NCI-H2171 (cell line): Measurements from ENCODE around the gene EXOC7.
A peak's percentile ranks its signal among the peaks of the same experiment; 100 is the strongest.

Experiments
- DNase-seq: peaks from one replicate; lab custom pipeline; 2025; lab: John Stamatoyannopoulos, UW

Gene EXOC7, protein sequence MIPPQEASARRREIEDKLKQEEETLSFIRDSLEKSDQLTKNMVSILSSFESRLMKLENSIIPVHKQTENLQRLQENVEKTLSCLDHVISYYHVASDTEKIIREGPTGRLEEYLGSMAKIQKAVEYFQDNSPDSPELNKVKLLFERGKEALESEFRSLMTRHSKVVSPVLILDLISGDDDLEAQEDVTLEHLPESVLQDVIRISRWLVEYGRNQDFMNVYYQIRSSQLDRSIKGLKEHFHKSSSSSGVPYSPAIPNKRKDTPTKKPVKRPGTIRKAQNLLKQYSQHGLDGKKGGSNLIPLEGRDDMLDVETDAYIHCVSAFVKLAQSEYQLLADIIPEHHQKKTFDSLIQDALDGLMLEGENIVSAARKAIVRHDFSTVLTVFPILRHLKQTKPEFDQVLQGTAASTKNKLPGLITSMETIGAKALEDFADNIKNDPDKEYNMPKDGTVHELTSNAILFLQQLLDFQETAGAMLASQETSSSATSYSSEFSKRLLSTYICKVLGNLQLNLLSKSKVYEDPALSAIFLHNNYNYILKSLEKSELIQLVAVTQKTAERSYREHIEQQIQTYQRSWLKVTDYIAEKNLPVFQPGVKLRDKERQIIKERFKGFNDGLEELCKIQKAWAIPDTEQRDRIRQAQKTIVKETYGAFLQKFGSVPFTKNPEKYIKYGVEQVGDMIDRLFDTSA

GRCh38 chr17:76103274-76104139, at the start of gene EXOC7:
Gene EXOC7, minus strand, starts transcription at chr17:76103787. Its CDS starts 95 bp downstream, at chr17:76103692.
- DNase-seq = peak; percentile 88

DNA sequence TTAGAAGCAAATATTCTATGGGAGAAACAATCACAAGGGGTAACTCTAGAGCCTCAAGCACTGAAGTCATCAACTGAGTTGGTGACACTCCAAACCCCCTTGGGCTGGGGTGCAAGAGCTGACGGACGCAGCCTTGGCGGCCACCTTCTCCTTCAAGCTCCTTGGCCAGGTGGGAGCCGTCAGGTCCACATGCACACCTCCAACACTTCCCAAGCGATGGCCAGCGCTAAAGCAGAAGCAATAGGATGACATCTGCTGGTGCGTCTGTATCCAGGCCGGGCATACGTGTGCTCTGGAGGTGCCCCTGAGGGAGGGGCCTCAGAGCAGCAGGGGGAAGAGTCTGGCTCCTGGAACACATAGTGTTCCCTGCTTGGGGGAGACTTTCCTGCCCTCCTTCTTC, 49.6 kb upstream of the EXOC7 start:
- no peak for DNase-seq

DNA sequence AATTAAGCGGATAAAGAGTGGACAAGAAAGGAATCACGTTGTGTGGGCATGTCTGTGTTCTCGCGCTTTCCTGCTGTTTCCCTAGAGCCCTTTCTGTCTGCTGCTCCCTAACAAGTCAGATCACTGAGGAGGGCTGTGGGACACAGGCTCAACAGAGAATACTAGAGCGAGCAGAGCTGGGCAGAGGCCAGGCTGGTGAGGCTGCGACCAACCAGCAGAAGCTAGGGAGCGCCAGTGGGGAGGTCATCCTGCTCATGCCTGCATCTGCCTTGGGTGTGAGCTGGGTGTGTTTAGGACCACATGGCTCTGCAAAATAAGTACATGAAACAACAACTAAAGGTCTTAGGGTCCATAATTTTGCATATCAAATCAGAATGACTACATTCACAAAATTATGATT, 49.0 kb upstream of the EXOC7 start:
- no peak for DNase-seq

GRCh38 chr17:76151896-76152454, 48.4 kb upstream of the EXOC7 start:
- no peak for DNase-seq

DNA sequence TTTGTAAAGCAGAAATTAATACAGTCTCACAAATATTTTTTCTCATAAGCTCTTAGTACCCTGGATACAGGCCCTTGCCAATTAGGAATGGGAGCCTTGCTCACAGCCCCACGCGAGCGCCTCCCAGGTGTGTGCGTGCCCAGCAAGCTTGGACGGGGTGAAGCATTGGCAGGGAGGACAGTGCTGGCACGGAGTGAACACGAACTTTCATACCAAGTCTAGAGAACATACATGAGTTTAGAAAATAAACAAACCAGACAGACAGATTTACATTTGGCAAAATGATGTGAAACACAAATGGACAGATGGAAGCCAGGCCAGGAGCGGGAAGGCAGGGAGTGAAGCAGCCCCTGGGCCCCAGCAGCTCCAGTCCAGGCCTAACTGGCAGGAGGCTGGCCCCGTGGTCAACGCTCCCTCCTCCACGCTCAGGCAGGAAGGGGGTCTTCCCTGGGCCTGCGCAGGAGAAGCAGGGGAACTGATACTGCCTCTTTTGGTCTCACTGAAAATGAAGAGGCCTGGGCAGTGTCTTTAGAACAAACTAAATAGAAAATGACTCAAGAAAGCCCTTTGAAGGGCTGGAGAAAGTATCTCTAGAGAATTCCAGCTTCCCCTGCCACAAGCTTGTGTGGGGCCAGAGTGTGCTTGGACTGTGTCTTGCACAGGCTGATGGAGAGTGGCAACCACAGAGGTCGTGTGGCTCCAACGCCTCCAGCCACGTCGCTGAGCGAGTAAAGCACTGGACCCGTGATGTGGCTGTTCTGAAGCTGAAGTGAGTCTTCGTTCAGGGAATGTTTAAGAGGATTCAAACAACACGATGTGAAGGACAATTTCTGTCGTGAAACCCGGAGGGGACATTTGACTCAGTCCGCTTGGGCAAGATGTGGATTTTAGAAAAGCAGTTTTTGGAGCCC, 47.4 kb upstream of the EXOC7 start:
- DNase-seq = no peak

DNA sequence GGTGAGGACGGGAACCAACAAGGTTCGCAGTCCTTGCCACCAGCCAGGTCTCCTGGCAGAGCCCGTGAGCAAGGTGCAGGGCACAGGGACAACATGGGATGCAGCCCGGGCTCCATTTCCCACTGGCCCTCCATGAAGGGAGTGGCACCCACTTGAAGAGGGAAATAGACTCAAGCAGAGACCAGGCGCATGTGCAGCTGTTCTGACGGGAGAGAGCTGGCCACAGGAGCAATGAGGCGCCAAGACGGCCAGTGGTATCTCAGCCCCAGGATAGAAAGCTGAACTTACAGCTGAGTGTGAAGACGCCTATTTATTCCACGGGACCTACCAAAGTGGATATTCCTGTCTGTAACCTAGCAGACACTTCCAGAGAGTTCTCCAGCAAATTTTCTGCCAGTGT, 45.6 kb upstream of the EXOC7 start:
- no peak for DNase-seq

DNA sequence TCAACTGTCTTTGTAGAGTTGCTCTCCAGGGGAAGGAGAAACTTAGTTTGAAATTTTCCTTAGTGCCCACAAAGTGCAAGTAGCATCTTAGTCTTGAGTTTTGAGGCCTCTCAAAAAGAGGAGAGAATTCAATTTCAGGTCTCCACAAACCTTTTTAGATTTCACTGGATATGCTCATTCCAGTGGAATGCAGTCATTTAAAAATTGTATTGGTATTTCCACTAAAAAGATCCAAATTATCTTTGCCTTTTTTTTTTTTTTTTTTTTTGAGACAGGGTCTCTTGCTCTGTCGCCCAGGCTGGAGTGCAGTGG, 44.4 kb upstream of the EXOC7 start:
- DNase-seq = no peak

DNA sequence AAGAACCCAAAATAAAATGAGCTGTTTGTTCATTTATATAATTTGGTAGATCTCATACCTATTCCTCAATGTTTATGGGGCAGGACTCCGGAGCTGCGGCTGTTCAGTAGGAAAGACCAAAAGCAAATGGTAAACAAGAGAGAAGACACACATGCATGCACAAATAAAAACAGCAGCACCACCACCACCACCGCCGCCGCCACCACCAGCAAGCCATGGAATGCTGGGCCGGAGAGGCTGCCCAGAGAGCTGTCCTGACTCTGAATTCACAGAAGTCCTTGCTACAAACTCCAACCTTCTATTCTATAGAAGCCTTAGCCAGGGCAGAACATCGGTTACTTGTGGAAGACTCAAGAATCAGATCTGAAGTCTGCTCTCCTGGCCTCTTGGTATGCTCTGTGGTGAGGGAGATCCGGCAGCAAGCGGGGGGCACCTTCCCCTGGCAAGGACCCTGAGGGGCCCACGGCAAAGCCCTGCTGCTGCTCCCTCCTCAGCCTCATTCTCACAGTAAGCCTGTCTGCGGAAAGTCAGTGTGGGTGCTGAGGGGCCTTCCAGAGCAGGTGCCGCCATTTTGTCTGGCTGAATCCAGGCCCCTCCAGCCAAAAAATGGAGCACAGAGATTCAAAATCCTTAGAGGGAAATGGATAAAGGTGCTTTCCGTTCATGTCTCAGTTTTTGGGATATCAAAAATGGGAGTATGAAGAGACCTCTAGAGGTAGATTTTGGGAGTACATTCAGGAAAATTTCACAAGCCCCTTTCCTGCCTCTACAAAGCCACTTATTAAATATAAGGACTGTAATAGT, 43.8 kb upstream of the EXOC7 start:
- DNase-seq = no peak

- no peak for DNase-seq
Observed at GRCh38 chr17:76146053-76146851, 42.7 kb upstream of the EXOC7 start.

DNA sequence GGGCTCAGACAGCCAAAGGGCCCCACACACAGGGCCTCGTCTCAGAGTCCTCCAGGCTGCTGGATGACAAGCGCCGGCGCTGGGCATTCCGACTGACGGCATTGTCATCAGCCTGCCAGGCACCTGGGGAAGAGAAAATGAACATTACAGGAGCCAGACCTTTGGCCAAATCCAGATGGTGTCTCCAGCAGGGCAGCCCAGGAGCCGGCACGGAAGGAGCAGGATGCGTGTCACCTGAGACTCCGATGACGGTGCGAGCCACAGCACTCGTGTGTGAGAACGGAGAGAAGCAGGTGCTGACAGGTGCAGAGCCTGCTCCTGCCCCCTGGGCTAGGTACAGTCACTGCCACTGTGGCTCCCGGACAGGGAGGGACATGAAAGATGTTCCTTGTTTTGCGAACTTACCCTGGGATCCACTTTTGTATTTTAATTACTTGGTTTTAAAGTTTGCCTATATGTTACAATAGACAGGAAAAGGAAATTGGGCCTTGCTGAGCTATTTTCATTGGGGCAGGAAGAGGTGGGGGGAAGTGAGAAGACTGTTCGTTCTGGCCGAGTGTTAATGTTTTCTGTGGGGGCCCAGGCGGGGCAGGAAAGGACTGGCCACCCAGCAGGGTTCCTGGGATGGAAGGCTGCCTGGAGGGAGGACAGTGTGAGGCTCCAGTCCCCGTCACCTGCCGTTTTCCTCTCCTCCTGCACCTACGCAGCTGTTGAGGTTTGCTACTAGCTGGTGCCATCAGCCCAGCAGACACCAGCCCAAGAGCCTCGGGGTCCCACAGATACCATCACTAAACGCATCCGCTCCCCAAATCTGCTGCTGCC, 41.9 kb upstream of the EXOC7 start:
- peak; percentile 70 for DNase-seq

- no peak for DNase-seq
Observed at GRCh38 chr17:76142585-76143041, 39.0 kb upstream of the EXOC7 start.

- no peak for DNase-seq
Observed at GRCh38 chr17:76142039-76142584, 38.5 kb upstream of the EXOC7 start.

- DNase-seq = peak; percentile 92
Observed at GRCh38 chr17:76141212-76142038, 37.8 kb upstream of the EXOC7 start, which contains the start of gene FOXJ1. Gene FOXJ1, minus strand, starts transcription at chr17:76141245. Its CDS starts 850 bp downstream, at chr17:76140395.

DNA sequence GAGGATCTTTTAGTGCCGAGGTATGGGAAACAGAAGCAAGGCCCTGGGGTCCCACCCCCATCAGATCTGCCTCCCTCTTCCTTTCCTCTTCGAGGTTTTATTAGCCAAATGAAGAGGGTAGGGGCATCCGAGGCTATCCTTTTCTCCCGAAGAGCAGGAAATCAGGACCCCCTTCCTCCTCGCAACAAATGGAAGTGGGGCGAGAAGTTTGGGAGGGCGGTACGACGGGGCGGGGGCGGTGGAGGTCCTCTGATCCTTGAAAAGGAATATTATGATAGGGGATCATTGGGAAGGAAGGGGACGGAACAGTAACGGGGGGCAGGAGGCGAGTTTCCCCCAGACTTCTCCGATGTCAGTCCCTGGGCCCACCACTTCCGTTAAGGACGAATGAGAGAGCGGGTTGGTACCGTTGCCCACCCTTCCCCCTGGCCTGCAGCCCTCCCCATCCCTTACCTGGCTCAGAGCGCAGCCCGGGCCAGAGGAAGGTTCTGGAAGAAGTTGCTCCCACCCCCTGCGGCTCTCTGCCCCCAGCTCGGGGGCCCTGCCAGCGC, 37.1 kb upstream of the EXOC7 start:
- no peak for DNase-seq

DNA sequence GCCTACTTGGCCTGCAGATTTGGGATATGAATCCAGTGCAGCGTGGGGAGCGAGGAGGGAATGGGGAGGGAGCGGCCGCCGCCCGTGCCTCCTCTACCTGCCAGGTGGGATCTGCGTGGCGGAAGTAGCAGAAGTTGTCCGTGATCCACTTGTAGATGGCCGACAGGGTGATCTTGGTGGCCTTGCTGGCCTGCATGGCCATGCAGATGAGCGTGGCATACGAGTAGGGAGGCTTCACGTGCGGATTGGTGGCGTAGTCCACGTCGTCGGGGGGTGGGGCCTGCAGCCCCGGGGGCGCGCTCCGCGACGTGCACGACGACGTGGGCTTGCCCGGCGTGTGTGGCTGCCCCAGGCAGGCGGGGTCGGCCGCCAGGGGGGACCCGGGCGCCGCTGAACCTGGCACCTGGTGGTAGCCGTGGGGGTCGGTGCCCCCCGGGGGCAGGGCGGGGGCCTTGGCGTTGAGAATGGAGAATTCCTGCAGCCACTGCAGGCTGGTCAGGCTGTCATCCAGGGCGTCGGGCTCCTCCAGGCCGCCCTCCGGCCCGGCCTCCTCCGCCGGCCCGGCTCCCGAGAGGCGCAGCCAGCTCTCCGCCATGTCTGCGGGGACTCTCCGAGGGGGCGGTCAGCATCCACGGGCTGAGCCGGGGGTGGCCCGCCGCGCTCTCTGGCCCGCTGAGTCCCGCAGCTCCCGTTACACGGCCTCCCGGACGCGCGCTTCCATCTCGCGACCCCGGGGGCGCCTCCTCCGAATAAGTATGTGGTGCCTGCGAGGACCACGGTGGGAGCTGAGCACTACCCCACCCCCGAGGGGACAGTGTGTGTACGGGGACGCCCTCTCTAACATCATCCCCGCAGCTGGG, 36.4 kb upstream of the EXOC7 start:
- DNase-seq = no peak
